ENCODE data around the gene TCEA2. TPM values are rescaled to one million over a fixed set of nuclear protein-coding genes. Genes with fewer than 3 reads are reported as not detected.
"Not testable (repeated sequence)": the region's sequence is repeated elsewhere in the genome, so short reads cannot be mapped to it uniquely, and the experiment has no call there.

The TCEA2 gene
- total RNA-seq, 8 experiments from 2014 or later: 22.4 to 70.3 (median 37.1) TPM

DNA sequence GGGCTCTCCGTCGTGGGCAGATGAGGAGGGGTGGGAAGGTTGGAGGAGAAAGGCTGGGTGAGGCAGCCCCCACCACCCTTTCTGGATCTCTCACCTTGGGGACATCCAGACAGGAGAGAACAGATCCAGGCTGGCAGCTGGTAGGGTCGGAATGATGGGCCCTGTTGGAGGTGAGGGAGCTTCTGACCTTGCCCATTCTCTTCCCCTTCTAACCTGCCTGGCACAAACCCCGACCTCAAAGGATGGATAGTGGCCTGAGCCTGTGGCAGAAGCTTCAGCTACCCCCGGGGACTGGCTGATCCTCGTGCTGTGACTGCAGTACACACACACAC lies 50.4 kb downstream of the TCEA2 start:
- in situ Hi-C loops (cut with MboI; ENCODE audit: low pct_unique_long_range_greater_than_20kb in 2 of 9, low sequenced_read_pairs in 9 of 9, unreplicated experiment in 9 of 9): no loop called here
- H3K4me3 ChIP-seq: no peak overlapping the region
- ATAC-seq (replicated peaks in 6 of 8): no peak
- no peak overlapping the region for H3K27ac ChIP-seq
- WGBS, 10 experiments: 40 to 100% (median 90%) methylated on average over 1 to 2 of the region's 6 CpGs; no CpG with 5 or more reads in 7 of the 10 experiments
- peaks cover 41 to 45% of the 10 kb centered on the region in 2 donors for H3K4me1 ChIP-seq (replicated peaks in 1 of 2)

DNA sequence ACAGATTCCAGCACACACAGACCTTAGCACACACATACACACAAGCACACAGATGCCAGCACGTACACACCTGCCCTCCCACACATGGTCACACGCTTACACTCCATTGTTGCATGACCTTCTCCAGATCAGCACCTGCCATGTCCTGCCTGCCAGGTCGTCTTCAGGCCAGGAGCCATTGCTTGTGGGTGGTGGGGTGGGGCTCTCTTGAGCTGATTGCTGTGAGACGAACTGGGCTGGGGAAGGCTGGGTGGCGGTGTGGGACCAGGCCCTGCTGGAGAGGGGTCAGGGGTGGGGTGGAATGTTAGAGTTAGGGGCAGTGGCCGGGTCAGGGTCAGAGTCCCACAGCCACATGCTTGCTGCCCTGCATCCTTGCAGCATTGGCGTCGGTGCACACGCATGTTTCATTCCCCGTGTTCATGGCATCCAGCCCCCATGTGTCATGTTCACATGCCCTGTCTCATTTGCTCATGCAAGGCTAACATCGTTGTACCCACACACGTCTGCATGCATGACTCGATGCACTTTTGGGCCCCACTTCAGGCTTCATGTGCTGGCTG lies 50.9 kb downstream of the TCEA2 start:
- Histone ChIP-seq H3K4me1 (replicated peaks in 1 of 2) (peaks cover 41 to 45% of the 10 kb centered on the region in 2 donors), H3K27ac (no peak overlapping the region), H3K4me3 (no peak overlapping the region)
- ATAC-seq (replicated peaks in 6 of 8): no peak
- in situ Hi-C loops (cut with MboI; ENCODE audit: low pct_unique_long_range_greater_than_20kb in 2 of 9, low sequenced_read_pairs in 9 of 9, unreplicated experiment in 9 of 9): no loop called here
- 31 to 80% methylated on average over 1 to 4 of the region's 13 CpGs; no CpG with 5 or more reads in 8 of the 10 experiments for WGBS, 10 experiments

DNA sequence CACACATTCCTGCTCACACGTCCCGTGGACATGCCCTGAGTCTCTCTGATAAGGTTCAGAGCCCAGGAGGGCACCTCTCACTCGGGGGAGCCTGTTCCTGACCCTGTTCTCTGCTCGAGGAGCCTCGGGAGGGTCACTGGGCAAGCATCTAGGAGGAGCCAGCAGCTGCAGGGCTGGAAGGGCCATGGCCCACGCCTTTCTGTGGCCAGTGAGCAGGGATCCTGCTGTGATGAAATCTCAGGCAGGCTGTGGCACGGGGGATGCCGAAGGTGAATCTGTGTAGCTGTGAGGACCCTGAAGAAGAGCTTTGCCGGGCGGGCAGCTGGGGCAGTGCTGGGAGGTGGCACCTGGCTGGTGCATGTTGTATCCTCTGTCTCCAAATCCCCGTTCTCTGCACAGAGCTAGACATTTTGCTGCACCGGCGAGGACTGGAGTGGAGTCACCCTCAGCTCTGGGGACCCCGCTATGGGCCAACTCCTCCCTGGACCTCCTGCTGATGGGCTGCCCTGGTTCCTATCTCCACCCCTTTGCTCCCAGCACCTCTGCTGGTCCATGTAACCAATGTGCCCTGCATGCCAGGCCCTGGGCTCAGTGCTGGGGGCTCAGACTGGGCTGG lies 51.5 kb downstream of the TCEA2 start:
- H3K27ac ChIP-seq: no peak overlapping the region
- no peak overlapping the region for H3K4me3 ChIP-seq
- in situ Hi-C loops (cut with MboI; ENCODE audit: low pct_unique_long_range_greater_than_20kb in 2 of 9, low sequenced_read_pairs in 9 of 9, unreplicated experiment in 9 of 9): no loop called here
- no peak for ATAC-seq (replicated peaks in 6 of 8)
- 20 to 83% (median 71%) methylated on average over 1 of the region's 14 CpGs; no CpG with 5 or more reads in 7 of the 10 experiments for WGBS, 10 experiments
- peaks cover 41 to 45% of the 10 kb centered on the region in 2 donors for H3K4me1 ChIP-seq (replicated peaks in 1 of 2)

DNA sequence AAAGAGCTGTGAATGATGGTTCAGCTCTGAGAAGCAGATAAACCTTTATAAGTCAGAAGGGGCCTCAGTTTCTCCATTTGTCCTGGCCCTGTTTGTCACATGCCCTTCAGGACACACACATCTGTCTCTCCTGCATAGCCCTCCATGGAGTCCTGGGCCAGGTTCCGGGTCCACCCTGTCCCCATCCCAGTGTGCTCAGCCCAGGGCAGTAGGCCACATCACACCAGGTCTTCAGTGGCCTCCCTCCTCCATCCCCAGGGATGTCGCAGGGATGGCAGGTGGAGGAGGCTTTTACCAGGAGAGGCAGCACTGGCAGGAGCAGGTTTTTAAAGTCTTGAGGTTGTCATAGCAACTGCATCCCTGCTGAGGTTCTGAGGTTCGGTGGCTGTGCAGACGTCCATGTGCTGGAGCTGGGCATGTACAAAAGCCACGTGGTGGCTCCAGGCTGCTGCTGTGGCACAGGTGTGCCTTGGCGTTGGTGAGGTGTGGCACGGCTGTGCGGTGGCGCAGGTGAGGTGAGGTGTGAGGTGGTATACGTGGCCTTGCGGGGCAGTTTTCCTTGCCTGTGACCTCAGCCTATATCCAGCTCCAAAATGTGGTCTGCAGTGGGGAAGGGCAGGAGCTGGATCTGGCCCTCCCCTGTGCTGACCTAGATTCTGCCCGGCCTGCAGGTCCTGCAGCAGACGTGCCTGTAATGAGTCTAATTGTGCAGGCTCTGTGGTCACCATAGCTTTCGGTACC lies 52.3 kb downstream of the TCEA2 start:
- Histone ChIP-seq H3K27ac (no peak overlapping the region), H3K4me3 (no peak overlapping the region), H3K4me1 (replicated peaks in 1 of 2) (peaks cover 36 to 40% of the 10 kb centered on the region in 2 donors)
- peak in 5 of 8 experiments; percentile 18 to 38 (median 25) for ATAC-seq (replicated peaks in 6 of 8)
- in situ Hi-C loops (cut with MboI; ENCODE audit: low pct_unique_long_range_greater_than_20kb in 2 of 9, low sequenced_read_pairs in 9 of 9, unreplicated experiment in 9 of 9): no loop called here
- WGBS, 10 experiments: 71 to 100% (median 73%) methylated on average over 1 to 4 of the region's 14 CpGs; no CpG with 5 or more reads in 7 of the 10 experiments

DNA sequence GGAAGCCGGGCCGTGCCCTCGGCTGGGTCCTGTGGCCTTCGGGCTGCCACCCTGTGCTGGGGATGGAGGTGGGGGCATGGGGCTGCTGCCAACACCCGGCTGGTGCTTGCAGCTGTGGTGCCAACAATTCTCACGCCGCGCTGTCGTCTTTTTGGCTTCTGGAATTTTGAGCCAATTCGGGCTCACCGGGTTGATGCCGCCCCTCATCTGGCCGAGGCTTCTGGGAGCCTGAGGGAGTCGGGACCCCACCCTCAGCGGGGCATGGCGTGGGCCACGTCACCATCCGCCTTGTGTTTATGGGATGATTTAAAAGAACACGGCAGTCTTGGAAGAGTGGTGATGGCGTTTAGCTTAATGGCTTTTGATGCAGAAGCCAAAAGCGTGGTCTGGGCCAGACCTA lies 53.0 kb downstream of the TCEA2 start:
- Histone ChIP-seq H3K4me1 (replicated peaks in 1 of 2) (peaks cover 33 to 37% of the 10 kb centered on the region in 2 donors), H3K27ac (no peak overlapping the region), H3K4me3 (no peak overlapping the region)
- in situ Hi-C loops (cut with MboI; ENCODE audit: low pct_unique_long_range_greater_than_20kb in 2 of 9, low sequenced_read_pairs in 9 of 9, unreplicated experiment in 9 of 9): no loop called here
- ATAC-seq (replicated peaks in 6 of 8): no peak
- 13 to 83% (median 70%) methylated on average over 6 to 8 of the region's 21 CpGs; no CpG with 5 or more reads in 7 of the 10 experiments for WGBS, 10 experiments

DNA sequence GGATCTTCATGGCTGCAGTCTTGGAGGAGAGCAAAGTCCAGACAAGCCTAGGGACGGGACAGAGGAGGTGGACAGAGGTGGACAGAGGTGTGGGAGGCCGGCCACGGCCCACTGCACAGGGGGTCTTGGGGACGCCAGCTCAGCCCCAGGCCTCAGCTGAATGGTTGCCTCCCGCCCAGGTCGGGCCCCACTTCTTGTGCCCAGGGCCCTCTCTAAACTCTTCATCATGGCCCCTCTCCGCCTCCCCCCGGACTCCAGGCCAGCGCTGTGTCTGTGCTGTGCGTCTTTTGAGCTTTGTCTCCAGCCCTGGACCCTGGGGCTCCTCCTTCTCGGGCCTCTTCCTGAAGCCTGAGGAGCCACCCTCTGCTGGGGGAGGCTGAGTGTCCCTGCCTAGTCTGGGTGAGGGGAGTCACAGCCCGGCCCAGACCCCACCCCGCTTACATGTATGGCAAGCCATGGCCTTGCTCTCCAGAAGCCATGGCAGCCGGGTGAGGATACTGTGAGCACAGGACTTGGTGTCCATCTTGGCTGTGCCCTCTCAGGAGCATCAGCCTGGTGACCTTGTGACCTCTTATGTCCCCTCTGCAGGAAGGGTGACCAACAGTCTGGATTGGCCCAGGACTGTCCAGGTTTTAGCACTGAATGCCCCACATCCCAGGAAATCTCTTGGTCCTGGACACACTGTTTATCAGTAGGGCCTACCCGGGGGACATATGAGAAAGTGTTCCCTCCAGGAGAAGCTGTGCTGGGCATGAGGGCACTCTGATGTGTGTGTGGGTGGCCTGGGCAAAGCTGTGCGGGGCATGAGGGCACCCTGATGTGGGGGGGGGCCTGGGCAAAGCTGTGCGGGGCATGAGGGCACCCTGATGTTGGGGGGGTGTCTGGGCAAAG lies 53.8 kb downstream of the TCEA2 start:
- Histone ChIP-seq H3K4me3 (no peak overlapping the region), H3K4me1 (replicated peaks in 1 of 2) (peaks cover 26 to 30% of the 10 kb centered on the region in 2 donors), H3K27ac (no peak overlapping the region)
- 40 to 100% (median 73%) methylated on average over 1 to 7 of the region's 17 CpGs; no CpG with 5 or more reads in 4 of the 10 experiments for WGBS, 10 experiments
- in situ Hi-C loops (cut with MboI; ENCODE audit: low pct_unique_long_range_greater_than_20kb in 2 of 9, low sequenced_read_pairs in 9 of 9, unreplicated experiment in 9 of 9): no loop called here
- ATAC-seq (replicated peaks in 6 of 8): no peak

DNA sequence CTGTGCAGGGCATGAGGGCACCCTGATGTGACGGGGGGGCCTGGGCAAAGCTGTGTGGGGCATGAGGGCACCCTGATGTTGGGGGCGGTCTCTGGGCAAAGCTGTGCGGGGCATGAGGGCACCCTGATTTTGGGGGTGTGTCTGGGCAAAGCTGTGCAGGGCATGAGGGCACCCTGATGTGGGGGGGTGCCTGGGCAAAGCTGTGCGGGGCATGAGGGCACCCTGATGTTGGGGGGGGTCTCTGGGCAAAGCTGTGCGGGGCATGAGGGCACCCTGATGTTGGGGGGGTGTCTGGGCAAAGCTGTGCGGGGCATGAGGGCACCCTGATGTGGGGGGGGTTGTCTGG lies 54.4 kb downstream of the TCEA2 start:
- no CpG with 5 or more reads among the region's 6 CpGs for WGBS, 10 experiments
- H3K4me1 ChIP-seq (replicated peaks in 1 of 2): peaks cover 19 to 23% of the 10 kb centered on the region in 2 donors
- H3K4me3 ChIP-seq; in situ Hi-C loops (cut with MboI; ENCODE audit: low pct_unique_long_range_greater_than_20kb in 2 of 9, low sequenced_read_pairs in 9 of 9, unreplicated experiment in 9 of 9); ATAC-seq (replicated peaks in 6 of 8); H3K27ac ChIP-seq: not testable (repeated sequence)

DNA sequence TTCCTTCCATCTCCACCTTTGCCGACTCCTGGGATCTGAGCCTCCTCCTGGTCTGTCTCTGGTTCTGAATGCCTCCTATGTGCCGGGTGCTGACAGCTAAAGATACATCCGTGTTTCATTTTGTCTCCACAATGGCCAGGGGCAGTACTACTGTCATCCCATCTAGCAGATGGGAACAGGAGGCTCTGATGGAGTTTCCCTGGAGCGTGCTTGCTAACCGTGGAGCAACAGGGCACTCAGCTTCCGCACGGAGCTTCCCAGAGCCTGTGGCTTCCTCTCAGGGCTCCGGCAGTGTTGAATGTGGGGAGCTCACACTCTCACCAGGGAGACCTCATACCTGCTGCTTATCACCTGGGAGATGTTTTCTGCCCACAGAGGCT lies 56.3 kb downstream of the TCEA2 start:
- 40 to 50% (median 43%) methylated on average over 1 to 3 of the region's 8 CpGs; no CpG with 5 or more reads in 7 of the 10 experiments for WGBS, 10 experiments
- in situ Hi-C loops (cut with MboI; ENCODE audit: low pct_unique_long_range_greater_than_20kb in 2 of 9, low sequenced_read_pairs in 9 of 9, unreplicated experiment in 9 of 9): no loop called here
- Histone ChIP-seq H3K4me3 (no peak overlapping the region), H3K27ac (no peak overlapping the region), H3K4me1 (replicated peaks in 1 of 2) (peaks cover 10 to 11% of the 10 kb centered on the region in 2 donors)
- ATAC-seq (replicated peaks in 6 of 8): peak in 1 of 8 experiments; percentile 7

DNA sequence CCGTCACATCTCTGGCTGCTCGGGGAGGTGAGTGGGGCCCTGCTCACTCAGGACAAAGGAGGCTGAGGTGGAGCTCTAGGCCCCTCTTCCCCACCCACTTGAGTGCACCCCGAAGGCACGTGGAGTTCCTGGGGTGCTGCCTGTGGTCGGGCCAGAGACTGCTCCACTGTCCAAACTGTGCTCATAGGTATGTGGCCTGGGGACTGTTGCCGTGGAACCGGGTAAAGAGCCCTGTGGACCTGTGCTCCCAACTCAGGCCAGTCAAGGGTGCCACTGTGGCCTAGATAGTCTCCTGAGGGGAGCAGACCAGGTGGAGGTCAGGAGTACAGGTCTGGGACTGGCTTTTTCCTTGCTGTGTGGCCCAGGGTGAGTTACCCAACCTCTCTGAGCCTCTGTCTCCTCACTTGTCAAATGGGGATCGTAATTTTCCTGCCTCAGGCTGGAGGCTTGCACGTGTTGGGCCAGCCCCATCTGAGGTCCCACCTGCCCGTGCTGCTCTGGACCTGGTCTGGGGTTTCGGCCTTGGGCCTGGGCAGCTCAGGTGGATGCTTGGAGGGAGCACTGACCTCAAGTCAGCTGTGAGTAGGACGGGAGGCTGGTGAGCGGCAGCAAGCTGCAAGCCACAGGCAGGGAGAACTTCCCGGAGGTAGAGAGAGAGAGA lies 56.8 kb downstream of the TCEA2 start:
- Histone ChIP-seq H3K4me3 (no peak overlapping the region), H3K4me1 (replicated peaks in 1 of 2) (peaks cover 10% of the 10 kb centered on the region in 2 donors), H3K27ac (no peak overlapping the region)
- in situ Hi-C loops (cut with MboI; ENCODE audit: low pct_unique_long_range_greater_than_20kb in 2 of 9, low sequenced_read_pairs in 9 of 9, unreplicated experiment in 9 of 9): no loop called here
- ATAC-seq (replicated peaks in 6 of 8): peak in 5 of 8 experiments; percentile 8 to 47 (median 26)
- 60 to 100% (median 97%) methylated on average over 2 to 7 of the region's 14 CpGs; no CpG with 5 or more reads in 7 of the 10 experiments for WGBS, 10 experiments

DNA sequence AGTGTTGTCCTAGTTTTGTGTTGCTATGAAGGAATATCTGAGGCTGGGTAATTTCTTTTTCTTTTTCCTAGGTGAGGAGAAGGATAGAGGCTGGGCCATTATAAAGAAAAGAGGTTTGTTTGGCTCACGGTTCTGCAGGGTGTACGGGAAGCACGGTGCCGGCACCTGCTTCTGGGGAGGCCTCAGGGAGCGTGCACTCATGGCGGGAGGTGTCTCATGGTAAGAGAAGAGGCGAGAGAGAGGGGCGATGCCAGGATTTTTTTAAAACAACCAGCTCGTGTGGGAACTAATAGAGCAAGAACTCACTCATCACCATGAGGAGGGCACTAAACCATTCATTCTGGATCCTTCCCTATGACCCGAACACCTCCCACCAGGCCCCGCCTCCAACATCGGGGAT lies 58.6 kb downstream of the TCEA2 start:
- H3K4me1 ChIP-seq (replicated peaks in 1 of 2): peaks cover 2 to 4% of the 10 kb centered on the region in 2 donors
- in situ Hi-C loops (cut with MboI; ENCODE audit: low pct_unique_long_range_greater_than_20kb in 2 of 9, low sequenced_read_pairs in 9 of 9, unreplicated experiment in 9 of 9): no loop called here
- no peak overlapping the region for H3K4me3 ChIP-seq
- no peak overlapping the region for H3K27ac ChIP-seq
- whole genome bisulfite sequencing, 10 experiments: 8 to 100% (median 78%) methylated on average over 1 to 6 of the region's 12 CpGs; no CpG with 5 or more reads in 3 of the 10 experiments
- no peak for ATAC-seq (replicated peaks in 6 of 8)
